Measurements from ENCODE around the gene TMEM74B.

The TMEM74B gene

GRCh38 chr20:1160496-1160895, 24.3 kb downstream of the TMEM74B start (continued):
- no peak for TF ChIP-seq ZIC2 (tag by site-specific recombination; IDR thresholded peaks at IDR 0.05)
- no peak for TF ChIP-seq ZNF239 (tag by site-specific recombination; IDR thresholded peaks at IDR 0.05)
- no peak for TF ChIP-seq ZNF654 (tag by site-specific recombination; IDR thresholded peaks at IDR 0.05; ENCODE audit: low read depth)
- no peak for TF ChIP-seq EGR2 (tag by site-specific recombination; IDR thresholded peaks at IDR 0.05; ENCODE audit: low read depth)
- TF ChIP-seq ZNF10 (tag by site-specific recombination; IDR thresholded peaks at IDR 0.05), result no peak
- no peak for TF ChIP-seq ZNF280C (tag by site-specific recombination; IDR thresholded peaks at IDR 0.05)
- no peak for TF ChIP-seq ZNF354C (tag by site-specific recombination; IDR thresholded peaks at IDR 0.05; ENCODE audit: borderline replicate concordance, low read depth)
- TF ChIP-seq ZNF202 (tag by site-specific recombination; IDR thresholded peaks at IDR 0.05; ENCODE audit: borderline replicate concordance), result no peak

GRCh38 chr20:1155342-1155741, 29.4 kb downstream of the TMEM74B start:
- TF ChIP-seq GLIS2 (tag by site-specific recombination; IDR thresholded peaks at IDR 0.05) (no peak), ZNF626 (tag by site-specific recombination; IDR thresholded peaks at IDR 0.05) (no peak)
- POLR2A ChIA-PET, result no interaction called here
- CTCF ChIA-PET, result interaction anchor here (0.8 kb wide), 1 partner anchor 262 kb away, joined by 4 read pairs; no protein-coding TSS in a partner anchor

GRCh38 chr20:1154691-1155090, 30.1 kb downstream of the TMEM74B start:
- ChIA-PET POLR2A (no interaction called here), CTCF (interaction anchor here (0.8 kb wide), 1 partner anchor 11 kb away, joined by 3 read pairs; no protein-coding TSS in a partner anchor)
- H3K36me3 ChIP-seq (ENCODE audit: control insufficient read depth in 2 of 2, insufficient read depth in 1 of 2, low read length in 2 of 2), result peaks cover 3 to 48% of the 10 kb centered on the region in 2 experiments
- no peaks in the 10 kb centered on the region for H3K9me3 ChIP-seq (ENCODE audit: control insufficient read depth, insufficient read depth, low read depth, low read length)
- TF ChIP-seq ZFP69B (tag by site-specific recombination; IDR thresholded peaks at IDR 0.05) (no peak), ZBTB7A (tag by site-specific recombination; IDR thresholded peaks at IDR 0.05; ENCODE audit: low read depth) (no peak), ZNF274 (IDR thresholded peaks at IDR 0.05; ENCODE audit: low read length) (no peak), ZNF274 (tag by site-specific recombination; IDR thresholded peaks at IDR 0.05; ENCODE audit: borderline replicate concordance) (no peak), ZNF571 (tag by site-specific recombination; IDR thresholded peaks at IDR 0.05) (no peak), RBAK (tag by site-specific recombination; IDR thresholded peaks at IDR 0.05) (no peak), ZNF16 (tag by site-specific recombination; IDR thresholded peaks at IDR 0.05; ENCODE audit: low read depth) (no peak), ZNF785 (tag by site-specific recombination; IDR thresholded peaks at IDR 0.05) (no peak), GLIS1 (tag by site-specific recombination; IDR thresholded peaks at IDR 0.05) (no peak), ZNF660 (tag by site-specific recombination; IDR thresholded peaks at IDR 0.05) (no peak), GFI1B (tag by site-specific recombination; IDR thresholded peaks at IDR 0.05) (no peak), KLF7 (tag by site-specific recombination; IDR thresholded peaks at IDR 0.05; ENCODE audit: borderline replicate concordance) (no peak), ZNF280C (tag by site-specific recombination; IDR thresholded peaks at IDR 0.05) (no peak), ZNF138 (tag by site-specific recombination; IDR thresholded peaks at IDR 0.05; ENCODE audit: borderline replicate concordance) (no peak), ZNF169 (tag by site-specific recombination; IDR thresholded peaks at IDR 0.05) (no peak)
- H3K4me3 ChIP-seq (ENCODE audit: low read depth, low read length), result no peak overlapping the region
- no peaks in the 10 kb centered on the region for H3K4me1 ChIP-seq (ENCODE audit: control insufficient read depth, insufficient read depth, low read length)
- no peak overlapping the region for H3K27ac ChIP-seq (ENCODE audit: extremely low read depth, low read depth, low read length)

More at GRCh38 chr20:1155342-1155741, 29.4 kb downstream of the TMEM74B start:
- Histone ChIP-seq H3K4me1 (ENCODE audit: control insufficient read depth, insufficient read depth, low read length) (no peaks in the 10 kb centered on the region), H3K9me3 (ENCODE audit: control insufficient read depth, insufficient read depth, low read depth, low read length) (no peaks in the 10 kb centered on the region), H3K36me3 (ENCODE audit: control insufficient read depth in 2 of 2, insufficient read depth in 1 of 2, low read length in 2 of 2) (peaks cover 0 to 51% of the 10 kb centered on the region in 2 experiments), H3K27ac (ENCODE audit: extremely low read depth, low read depth, low read length) (no peak overlapping the region), H3K4me3 (ENCODE audit: low read depth, low read length) (no peak overlapping the region)
